Measurements from ENCODE around the gene FAM181A. TPM values are rescaled to one million over a fixed set of nuclear protein-coding genes. Genes with fewer than 3 reads are reported as not detected.

The FAM181A gene
- total RNA-seq (2021) (not detected in 2 replicates), Bru-seq, nascent RNA (not detected), BruChase-seq, experiment 1, labeled RNA remaining after a 2-hour chase (not detected), BruChase-seq, experiment 2, labeled RNA remaining after a 6-hour chase (not detected)
- long read RNA-seq = 0 reads

DNA sequence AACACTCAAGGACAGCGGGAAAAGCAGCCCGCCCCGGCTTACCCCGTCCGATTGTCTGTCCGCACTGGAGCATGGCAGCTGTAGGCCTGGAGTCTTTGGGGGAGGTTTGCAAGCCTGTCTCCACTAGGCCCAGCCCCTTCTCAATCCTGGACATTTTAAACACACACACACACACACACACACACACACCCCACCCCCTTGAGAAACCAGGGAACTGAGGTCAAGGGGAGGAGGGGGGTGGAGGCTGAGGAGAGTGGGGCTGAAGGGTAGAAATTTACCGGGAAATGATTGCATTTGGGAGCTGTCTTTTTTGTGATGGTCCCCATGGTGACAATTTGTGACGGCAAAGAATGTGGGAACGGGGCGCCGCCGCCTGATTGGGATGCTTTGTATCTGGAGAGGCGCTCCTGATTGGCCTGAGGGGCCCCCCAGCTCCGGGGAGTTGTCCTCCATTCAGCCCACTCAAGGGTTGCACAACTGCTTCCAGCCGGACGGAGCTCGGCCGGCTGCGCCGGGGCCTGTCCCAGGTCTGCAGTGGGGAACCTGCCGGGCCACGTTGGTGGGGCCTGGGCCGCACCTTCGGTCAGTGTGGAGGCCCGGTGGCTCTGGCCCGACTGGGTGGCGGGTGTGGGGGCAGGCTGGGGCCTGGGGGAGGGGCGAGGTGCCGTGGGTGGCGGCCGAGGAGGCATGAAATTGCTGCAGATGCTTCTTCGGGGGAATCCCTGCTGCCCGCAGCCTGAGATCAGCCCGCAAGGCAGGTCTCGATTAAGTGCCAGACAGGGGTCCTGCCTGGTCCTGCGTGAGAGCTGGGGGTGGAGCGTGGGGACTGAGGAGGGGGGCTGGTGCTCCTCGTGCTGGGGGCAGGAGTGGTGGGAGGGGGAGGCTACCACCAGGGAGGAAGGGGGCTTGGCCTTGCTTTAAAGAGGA, at the start of gene FAM181A:
TSS of gene FAM181A (plus strand) at position 472 of the 927 bp plus-strand sequence. CDS start 942 bp downstream, outside the sequence.
- no peaks in the 10 kb centered on the region for H3K27me3 ChIP-seq (replicated peaks; ENCODE audit: insufficient read depth, low read depth, low read length, poor library complexity)
- no peak for DNase-seq (ENCODE audit: low spot score)
- no peaks in the 10 kb centered on the region for H3K36me3 ChIP-seq (ENCODE audit: insufficient read depth, low read length, poor library complexity, severe bottlenecking)
- ChIA-PET CTCF (no interaction called here), POLR2A (ENCODE audit: low non-redundant PET) (no interaction called here)
- intact Hi-C loops (cut with micrococcal nuclease; ENCODE audit: unreplicated experiment) = no loop called here
- no peaks in the 10 kb centered on the region for H3K4me1 ChIP-seq (ENCODE audit: insufficient read depth, low read length, poor library complexity, severe bottlenecking)
- H3K4me3 ChIP-seq (ENCODE audit: low read depth, low read length, poor library complexity, severe bottlenecking) = no peak within 1 kb of the TSS
- no peak within 1 kb of the TSS for H3K27ac ChIP-seq (ENCODE audit: low read depth, low read length, poor library complexity, severe bottlenecking)
- H3K9me3 ChIP-seq (ENCODE audit: low read depth, low read length, poor library complexity, severe bottlenecking) = no peaks in the 10 kb centered on the region
- no peak for TF ChIP-seq CTCF (conservative IDR thresholded peaks at IDR 0.05; ENCODE audit: low read depth, low read length)
- no peak for TF ChIP-seq EZH2 (IDR thresholded peaks at IDR 0.05; ENCODE audit: borderline replicate concordance, low read depth, low read length, poor library complexity, severe bottlenecking)
- no TSS peak for BruUV-seq (replicated peaks)

- no peak for DNase-seq (ENCODE audit: low spot score)
- no peaks in the 10 kb centered on the region for H3K9me3 ChIP-seq (ENCODE audit: low read depth, low read length, poor library complexity, severe bottlenecking)
- H3K4me3 ChIP-seq (ENCODE audit: low read depth, low read length, poor library complexity, severe bottlenecking) = no peak overlapping the region
- POLR2A ChIA-PET (ENCODE audit: low non-redundant PET) = no interaction called here
- BruUV-seq (replicated peaks) = no TSS peak
- peaks cover 15% of the 10 kb centered on the region for H3K4me1 ChIP-seq (ENCODE audit: insufficient read depth, low read length, poor library complexity, severe bottlenecking)
- peaks cover 52% of the 10 kb centered on the region for H3K27me3 ChIP-seq (replicated peaks; ENCODE audit: insufficient read depth, low read depth, low read length, poor library complexity)
- no peak overlapping the region for H3K27ac ChIP-seq (ENCODE audit: low read depth, low read length, poor library complexity, severe bottlenecking)
- no peaks in the 10 kb centered on the region for H3K36me3 ChIP-seq (ENCODE audit: insufficient read depth, low read length, poor library complexity, severe bottlenecking)
- intact Hi-C loops (cut with micrococcal nuclease; ENCODE audit: unreplicated experiment) = no loop called here
- CTCF ChIA-PET = no interaction called here
- no peak for TF ChIP-seq CTCF (conservative IDR thresholded peaks at IDR 0.05; ENCODE audit: low read depth, low read length)
- TF ChIP-seq EZH2 (IDR thresholded peaks at IDR 0.05; ENCODE audit: borderline replicate concordance, low read depth, low read length, poor library complexity, severe bottlenecking) = no peak
These were observed 48.9 kb upstream of the FAM181A start for GRCh38 chr14:93878212-93878611.

DNA sequence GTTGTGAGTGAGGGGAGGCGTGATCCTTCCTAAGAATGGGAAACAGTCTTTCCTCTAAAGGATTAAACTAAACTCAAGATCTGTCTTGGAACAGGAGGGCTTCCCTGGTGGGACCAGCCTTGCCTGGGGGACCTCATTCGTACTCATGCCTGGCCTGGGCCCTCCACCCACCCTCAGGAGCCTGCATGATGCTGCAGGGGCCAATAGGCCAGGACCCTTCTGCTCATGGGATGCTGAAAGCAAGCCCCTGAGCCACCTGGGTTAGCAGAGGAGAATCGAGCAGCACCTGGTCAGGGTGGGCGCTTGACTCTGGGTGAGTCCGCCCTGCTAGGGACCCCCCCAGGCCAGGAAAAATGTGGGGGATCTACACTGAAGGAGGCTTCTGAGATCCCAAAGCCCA, 48.3 kb upstream of the FAM181A start:
- POLR2A ChIA-PET (ENCODE audit: low non-redundant PET) = no interaction called here
- CTCF ChIA-PET = no interaction called here
- H3K36me3 ChIP-seq (ENCODE audit: insufficient read depth, low read length, poor library complexity, severe bottlenecking) = no peaks in the 10 kb centered on the region
- no peak for DNase-seq (ENCODE audit: low spot score)
- no peak overlapping the region for H3K27ac ChIP-seq (ENCODE audit: low read depth, low read length, poor library complexity, severe bottlenecking)
- no TSS peak for BruUV-seq (replicated peaks)
- TF ChIP-seq CTCF (conservative IDR thresholded peaks at IDR 0.05; ENCODE audit: low read depth, low read length) = no peak
- TF ChIP-seq EZH2 (IDR thresholded peaks at IDR 0.05; ENCODE audit: borderline replicate concordance, low read depth, low read length, poor library complexity, severe bottlenecking) = no peak
- intact Hi-C loops (cut with micrococcal nuclease; ENCODE audit: unreplicated experiment) = no loop called here
- peaks cover 55% of the 10 kb centered on the region for H3K27me3 ChIP-seq (replicated peaks; ENCODE audit: insufficient read depth, low read depth, low read length, poor library complexity)
- H3K4me1 ChIP-seq (ENCODE audit: insufficient read depth, low read length, poor library complexity, severe bottlenecking) = peaks cover 15% of the 10 kb centered on the region
- no peak overlapping the region for H3K4me3 ChIP-seq (ENCODE audit: low read depth, low read length, poor library complexity, severe bottlenecking)
- no peaks in the 10 kb centered on the region for H3K9me3 ChIP-seq (ENCODE audit: low read depth, low read length, poor library complexity, severe bottlenecking)
